WTC11 (cell line): ENCODE data around the gene RUFY2. TPM values are rescaled to one million over a fixed set of nuclear protein-coding genes. Genes with fewer than 3 reads are reported as not detected.

ENCODE experiments used
- ATAC-seq: fragments of 200-7000 bp; cut with Tn5 transposase; 2 replicates; pipeline ENCODE4 v1.10.0; 2021; ENCODE audit warnings: mild to moderate bottlenecking, moderate library complexity
- CTCF ChIA-PET: fragments of 300-600 bp; sonication (Branson Sonifier 250); formaldehyde crosslinking; loops from one replicate; lab custom pipeline; 2021; ENCODE audit warnings: antibody characterized with exemption; lab: Charles Lee
- POLR2A ChIA-PET: fragments of 350-600 bp; sonication (Branson Sonifier 250); formaldehyde crosslinking; loops from one replicate; lab custom pipeline; 2021; ENCODE audit warnings: antibody characterized with exemption; lab: Charles Lee
- DNase-seq: peaks from one replicate; pipeline ENCODE4 v3.0.0; 2021; ENCODE audit warnings: low spot score
- H3K27ac Mint-ChIP-seq: 2 replicates; pipeline ENCODE4 v1.8.0; 2021; ENCODE audit warnings: mixed read lengths
- H3K27me3 Mint-ChIP-seq: 2 replicates; pipeline ENCODE4 v1.8.0; 2021; ENCODE audit warnings: low read depth, mild to moderate bottlenecking, moderate library complexity, mixed read lengths
- H3K36me3 Mint-ChIP-seq: 2 replicates; pipeline ENCODE4 v1.8.0; 2021; ENCODE audit warnings: mixed read lengths
- H3K4me1 Mint-ChIP-seq: 2 replicates; pipeline ENCODE4 v1.8.0; 2022; ENCODE audit warnings: mixed read lengths
- H3K4me3 Mint-ChIP-seq: 2 replicates; pipeline ENCODE4 v1.8.0; 2021; ENCODE audit warnings: mild to moderate bottlenecking, moderate library complexity, mixed read lengths
- H3K9me3 Mint-ChIP-seq: 2 replicates; pipeline ENCODE4 v1.8.0; 2021; ENCODE audit warnings: mixed read lengths
- AR ChIP-seq: fragments of 250-450 bp; sonication (Bioruptor Pico); IDR thresholded peaks from 2 replicates; pipeline ENCODE4 v1.9.0; 2021; ENCODE audit warnings: mild to moderate bottlenecking
- CDX4 ChIP-seq: fragments of 250-450 bp; sonication (Bioruptor Pico); IDR thresholded peaks from 2 replicates; pipeline ENCODE4 v1.9.0; 2021; ENCODE audit warnings: moderate library complexity, mild to moderate bottlenecking, inconsistent platforms, borderline replicate concordance
- CREB1 ChIP-seq: sonication (generic); formaldehyde crosslinking; IDR thresholded peaks from 2 replicates; pipeline ENCODE4 v1.8.0; 2023; ENCODE audit warnings: mild to moderate bottlenecking, missing genetic modification reagents
- ERG ChIP-seq: fragments of 250-450 bp; sonication (Bioruptor Pico); IDR thresholded peaks from 2 replicates; pipeline ENCODE4 v1.8.0; 2021; ENCODE audit warnings: mild to moderate bottlenecking
- ETV6 ChIP-seq: sonication (generic); formaldehyde crosslinking; IDR thresholded peaks from 2 replicates; pipeline ENCODE4 v1.8.1; 2022; ENCODE audit warnings: mild to moderate bottlenecking, missing genetic modification reagents
- GTF2I ChIP-seq: fragments of 250-450 bp; sonication (Bioruptor Pico); conservative IDR thresholded peaks from 2 replicates; pipeline ENCODE4 v1.4.0; 2021; ENCODE audit warnings: mild to moderate bottlenecking
- IRF2 ChIP-seq: sonication (generic); formaldehyde crosslinking; IDR thresholded peaks from 2 replicates; pipeline ENCODE4 v1.8.0; 2022; ENCODE audit warnings: low read depth, missing genetic modification reagents, borderline replicate concordance
- JAZF1 ChIP-seq: fragments of 250-450 bp; sonication (Bioruptor Pico); IDR thresholded peaks from 2 replicates; pipeline ENCODE4 v1.9.0; 2021; ENCODE audit warnings: moderate library complexity, mild to moderate bottlenecking, inconsistent platforms
- JUN ChIP-seq: sonication (generic); formaldehyde crosslinking; IDR thresholded peaks from 2 replicates; pipeline ENCODE4 v1.8.0; 2023; ENCODE audit warnings: mild to moderate bottlenecking, missing genetic modification reagents
- MYBL2 ChIP-seq: sonication (generic); formaldehyde crosslinking; IDR thresholded peaks from 2 replicates; pipeline ENCODE4 v1.8.1; 2023; ENCODE audit warnings: mild to moderate bottlenecking, moderate library complexity, missing genetic modification reagents
- NR2C2 ChIP-seq: sonication (generic); formaldehyde crosslinking; IDR thresholded peaks from 2 replicates; pipeline ENCODE4 v1.8.0; 2022; ENCODE audit warnings: mild to moderate bottlenecking, missing genetic modification reagents
- SOX15 ChIP-seq: fragments of 250-450 bp; sonication (Bioruptor Pico); IDR thresholded peaks from 2 replicates; pipeline ENCODE4 v1.9.0; 2021; ENCODE audit warnings: mild to moderate bottlenecking
- TCF7 ChIP-seq: sonication (generic); formaldehyde crosslinking; IDR thresholded peaks from 2 replicates; pipeline ENCODE4 v1.8.0; 2022; ENCODE audit warnings: mild to moderate bottlenecking, low read depth, missing genetic modification reagents, moderate library complexity
- ZNF121 ChIP-seq: sonication (generic); formaldehyde crosslinking; IDR thresholded peaks from 2 replicates; pipeline ENCODE4 v1.8.0; 2023; ENCODE audit warnings: missing genetic modification reagents
- ZNF281 ChIP-seq: sonication (generic); formaldehyde crosslinking; IDR thresholded peaks from 2 replicates; pipeline ENCODE4 v1.8.0; 2023; ENCODE audit warnings: mild to moderate bottlenecking, missing genetic modification reagents
- ZNF396 ChIP-seq: fragments of 250-450 bp; sonication (Bioruptor Pico); IDR thresholded peaks from 2 replicates; pipeline ENCODE4 v1.8.0; 2021; ENCODE audit warnings: mild to moderate bottlenecking, moderate library complexity, borderline replicate concordance
- ZNF423 ChIP-seq: fragments of 250-450 bp; sonication (Bioruptor Pico); IDR thresholded peaks from 2 replicates; pipeline ENCODE4 v2.1.2; 2022; ENCODE audit warnings: mild to moderate bottlenecking, moderate library complexity
- ZNF425 ChIP-seq: fragments of 250-450 bp; sonication (Bioruptor Pico); conservative IDR thresholded peaks from 2 replicates; pipeline ENCODE4 v1.9.0; 2021; ENCODE audit warnings: mild to moderate bottlenecking
- ZNF671 ChIP-seq: fragments of 250-450 bp; sonication (Bioruptor Pico); IDR thresholded peaks from 2 replicates; pipeline ENCODE4 v1.8.0; 2021; ENCODE audit warnings: mild to moderate bottlenecking
- total RNA-seq: library from RNA; stranded (reverse); gene quantifications from 3 replicates; pipeline ENCODE4 v1.2.3, GENCODE V29; 2021

The RUFY2 gene
- total RNA-seq, 1 experiment from 2014 or later: 10.3 TPM

GRCh38 chr10:68302871-68303270, 104.2 kb downstream of the RUFY2 start:
- H3K27ac Mint-ChIP-seq: no peak overlapping the region
- no peaks in the 10 kb centered on the region for H3K9me3 Mint-ChIP-seq
- peaks cover 9% of the 10 kb centered on the region for H3K4me1 Mint-ChIP-seq
- no peaks in the 10 kb centered on the region for H3K27me3 Mint-ChIP-seq
- ATAC-seq (no peak), DNase-seq (no peak)
- no peak for TF ChIP-seq TCF7 (CRISPR knock-in tag)
- no peak for TF ChIP-seq AR (CRISPR knock-in tag)
- no peak for TF ChIP-seq JUN (CRISPR knock-in tag)
- no peak for TF ChIP-seq ZNF671 (CRISPR knock-in tag)
- TF ChIP-seq SOX15: no peak
- TF ChIP-seq JAZF1: no peak
- TF ChIP-seq ZNF121: no peak
- no peak for TF ChIP-seq ZNF425 (CRISPR knock-in tag)
- no peak for TF ChIP-seq ZNF423 (CRISPR knock-in tag)
- no peak for TF ChIP-seq NR2C2 (CRISPR knock-in tag)
- TF ChIP-seq ZNF396 (CRISPR knock-in tag): no peak
- no peak for TF ChIP-seq MYBL2 (CRISPR knock-in tag)
- no peak for TF ChIP-seq ZNF281 (CRISPR knock-in tag)
- no peak for TF ChIP-seq ERG
- TF ChIP-seq ETV6 (CRISPR knock-in tag): no peak
- TF ChIP-seq CDX4 (CRISPR knock-in tag): no peak
- H3K4me3 Mint-ChIP-seq: no peak overlapping the region
- POLR2A ChIA-PET: no interaction called here
- H3K36me3 Mint-ChIP-seq: no peaks in the 10 kb centered on the region
- CTCF ChIA-PET: interaction anchor here (1.7 to 4.7 kb wide), 2 partner anchors 82 to 90 kb away, joined by 5 to 35 read pairs; no protein-coding TSS in a partner anchor

- peak; percentile 77; the same call in 1 of the 2 replicates for TF ChIP-seq GTF2I
- no peak for TF ChIP-seq CREB1 (CRISPR knock-in tag)
- TF ChIP-seq IRF2 (CRISPR knock-in tag): no peak
- TF ChIP-seq ZNF121: peak; percentile 87
- no peaks in the 10 kb centered on the region for H3K36me3 Mint-ChIP-seq
- no peak overlapping the region for H3K4me3 Mint-ChIP-seq
- H3K9me3 Mint-ChIP-seq: no peaks in the 10 kb centered on the region
- POLR2A ChIA-PET: no interaction called here
- no peak overlapping the region for H3K27ac Mint-ChIP-seq
- peaks cover 9% of the 10 kb centered on the region for H3K4me1 Mint-ChIP-seq
- ATAC-seq: no peak
- no peaks in the 10 kb centered on the region for H3K27me3 Mint-ChIP-seq
- no peak for DNase-seq
- CTCF ChIA-PET: interaction anchor here (1.0 to 4.7 kb wide), 3 partner anchors 82 to 92 kb away, joined by 4 to 35 read pairs (median 5); no protein-coding TSS in a partner anchor
Observed at GRCh38 chr10:68302503-68302823, 104.6 kb downstream of the RUFY2 start.
